Fibroblast of upper back skin (primary cell): ENCODE measurements around the gene TAL2.
"Not testable (repeated sequence)": the region's sequence is repeated elsewhere in the genome, so short reads cannot be mapped to it uniquely, and the experiment has no call there.

Experiments used
- DNase-seq: peaks from one replicate; pipeline ENCODE4 v3.0.0-alpha.2; 2013

TAL2 gene

DNA sequence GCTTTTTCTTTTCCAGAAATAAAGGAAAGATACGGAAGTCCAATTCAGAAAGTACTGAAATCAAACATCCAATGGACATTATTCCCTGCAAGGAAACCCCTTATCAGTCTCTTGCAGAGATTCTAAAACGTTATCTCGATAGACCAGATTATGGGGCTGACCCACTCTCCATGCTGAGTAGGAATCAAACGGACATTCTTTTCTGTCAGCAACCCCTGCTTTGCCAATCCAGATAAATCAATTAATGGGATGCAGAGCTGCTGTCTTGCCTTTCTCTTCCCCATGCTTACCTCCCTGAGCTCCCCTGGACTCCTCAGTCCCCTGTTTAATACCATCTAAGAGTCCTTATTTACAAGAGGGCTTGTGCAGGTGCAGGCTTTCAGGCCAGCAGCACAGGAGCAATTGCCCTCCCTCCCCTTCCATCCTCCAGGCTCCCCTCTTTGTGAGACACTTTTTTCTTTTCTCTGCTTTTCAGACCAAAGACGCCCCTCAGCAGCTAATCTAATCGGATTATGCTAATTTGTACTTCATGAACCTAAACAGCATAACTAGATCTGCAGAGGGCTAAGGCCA is 14.2 kb downstream of the TAL2 start:
- no peak for DNase-seq

DNA sequence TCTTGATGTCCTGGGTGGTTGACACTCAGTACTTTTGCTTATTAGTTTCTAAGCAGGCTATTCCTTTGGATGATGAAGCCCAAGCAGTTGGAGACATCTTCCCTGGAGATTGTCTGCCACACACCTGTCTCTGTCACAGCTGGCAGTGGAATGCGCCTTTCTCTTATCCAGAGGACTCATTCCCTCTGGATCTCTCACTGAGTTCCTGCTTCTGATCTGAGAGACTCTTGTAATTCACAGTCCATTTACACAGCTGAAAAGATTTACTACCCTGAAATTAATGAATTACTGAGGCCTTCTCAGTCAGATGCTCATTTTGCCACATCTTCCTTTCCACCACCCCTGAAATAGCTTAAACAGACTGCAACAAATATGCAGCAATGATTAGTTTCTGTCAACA is 15.9 kb downstream of the TAL2 start:
- no peak for DNase-seq

DNA sequence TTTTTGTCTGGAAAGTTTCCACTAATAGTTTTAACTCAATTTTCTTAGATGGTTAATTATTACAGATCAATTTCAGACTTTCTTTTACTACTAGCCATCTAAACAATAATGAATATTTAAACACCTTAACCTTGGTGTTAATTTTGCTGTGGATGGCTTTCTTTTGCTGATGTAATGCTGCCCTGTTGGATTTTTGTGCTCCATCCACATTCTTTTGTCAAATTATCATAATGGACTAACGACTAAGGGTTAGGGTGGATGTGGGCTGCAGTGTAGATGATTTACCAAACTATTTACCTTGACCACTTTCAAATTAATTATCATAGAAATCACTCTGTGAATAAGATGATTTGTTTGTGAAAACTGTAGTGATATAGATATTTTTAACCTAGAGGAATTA is 16.5 kb downstream of the TAL2 start:
- no peak for DNase-seq

GRCh38 chr9:105679257-105680022 is 17.2 kb downstream of the TAL2 start:
- no peak for DNase-seq

DNA sequence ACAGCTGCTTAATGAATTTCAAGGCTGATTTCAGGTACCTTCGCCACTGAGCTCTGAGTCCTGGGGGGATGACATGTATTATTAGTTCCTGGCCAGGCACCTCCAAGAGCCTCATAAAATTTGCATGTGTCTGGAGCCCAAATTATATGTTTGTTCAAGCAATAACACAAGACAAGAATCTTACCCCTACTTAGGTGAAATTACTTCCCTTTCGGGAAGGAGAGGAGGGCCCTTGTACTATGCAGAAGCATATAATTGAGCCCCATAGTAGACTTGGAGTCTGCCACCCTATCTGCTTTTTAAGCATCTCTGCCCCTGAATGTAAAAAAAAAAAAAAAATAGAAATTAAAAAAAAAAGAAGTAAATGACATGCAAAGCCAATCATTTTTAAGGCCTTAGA is 19.1 kb downstream of the TAL2 start:
- DNase-seq: no peak

DNA sequence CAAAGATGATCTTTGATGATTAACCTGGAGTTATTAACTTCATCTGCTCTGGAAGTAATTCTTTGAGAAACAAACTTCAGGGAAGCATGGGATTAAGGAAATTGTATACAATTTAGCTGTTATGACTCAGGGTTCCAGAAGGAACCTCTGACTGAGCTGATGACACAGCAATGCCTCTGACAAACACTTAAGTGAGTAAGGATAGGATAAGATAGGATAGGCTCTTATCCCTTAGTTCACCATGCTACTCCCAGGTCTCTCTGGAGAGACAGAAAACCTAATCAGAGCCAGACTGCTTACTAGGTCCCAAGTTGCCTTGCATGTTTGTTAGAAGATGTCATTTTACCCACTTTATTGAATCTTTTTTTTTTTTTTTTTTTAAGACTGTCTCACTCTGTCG is 19.5 kb downstream of the TAL2 start:
- peak; percentile 34 for DNase-seq

DNA sequence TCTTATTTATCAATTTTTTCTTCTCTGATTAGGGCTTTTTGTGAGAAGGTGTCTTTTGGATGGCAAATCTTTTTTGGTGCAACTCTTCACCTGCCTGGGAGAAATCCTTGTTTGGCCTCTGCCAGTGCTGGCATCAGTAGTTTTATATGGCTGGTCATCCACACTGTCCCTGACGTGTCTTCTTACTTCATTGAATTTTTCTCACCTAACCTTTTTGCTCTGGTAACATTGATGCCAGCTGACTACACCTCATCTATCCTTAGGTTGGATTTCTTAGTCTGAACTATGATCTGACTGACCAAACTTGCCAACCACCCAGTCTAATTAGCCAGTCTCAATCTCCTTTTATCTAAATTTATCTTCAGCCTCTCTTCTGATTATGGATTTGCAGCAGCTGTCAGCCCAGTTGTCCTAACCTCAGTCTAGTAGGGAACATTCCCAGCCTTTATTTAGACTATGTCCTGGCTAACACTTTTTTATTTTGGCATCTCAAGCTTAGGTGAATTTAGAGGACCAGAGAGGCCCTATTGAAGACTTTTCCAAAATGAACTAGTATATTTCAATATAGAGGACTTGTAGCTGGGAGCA is 21.5 kb downstream of the TAL2 start:
- DNase-seq: no peak

- no peak for DNase-seq
Observed at GRCh38 chr9:105686936-105687335, 24.7 kb downstream of the TAL2 start.

DNA sequence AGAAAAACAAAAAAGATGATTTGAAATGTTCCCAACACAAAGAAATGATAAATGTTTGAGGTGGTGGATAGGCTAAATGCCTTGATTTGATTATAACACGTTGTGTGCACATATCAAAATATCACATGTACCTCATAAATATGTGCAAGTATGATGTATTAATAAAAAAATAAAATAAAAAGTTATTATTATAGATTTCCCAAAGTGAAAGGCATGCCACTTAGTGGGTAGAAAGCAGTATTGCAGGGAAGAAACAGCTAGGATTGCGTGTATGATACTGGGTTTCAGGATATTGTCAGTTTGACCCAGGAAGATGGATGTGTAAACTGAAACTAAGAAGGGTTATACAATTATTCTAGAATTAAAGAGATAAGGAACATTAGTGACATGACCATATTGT is 28.5 kb downstream of the TAL2 start:
- peak; percentile 1 for DNase-seq

DNA sequence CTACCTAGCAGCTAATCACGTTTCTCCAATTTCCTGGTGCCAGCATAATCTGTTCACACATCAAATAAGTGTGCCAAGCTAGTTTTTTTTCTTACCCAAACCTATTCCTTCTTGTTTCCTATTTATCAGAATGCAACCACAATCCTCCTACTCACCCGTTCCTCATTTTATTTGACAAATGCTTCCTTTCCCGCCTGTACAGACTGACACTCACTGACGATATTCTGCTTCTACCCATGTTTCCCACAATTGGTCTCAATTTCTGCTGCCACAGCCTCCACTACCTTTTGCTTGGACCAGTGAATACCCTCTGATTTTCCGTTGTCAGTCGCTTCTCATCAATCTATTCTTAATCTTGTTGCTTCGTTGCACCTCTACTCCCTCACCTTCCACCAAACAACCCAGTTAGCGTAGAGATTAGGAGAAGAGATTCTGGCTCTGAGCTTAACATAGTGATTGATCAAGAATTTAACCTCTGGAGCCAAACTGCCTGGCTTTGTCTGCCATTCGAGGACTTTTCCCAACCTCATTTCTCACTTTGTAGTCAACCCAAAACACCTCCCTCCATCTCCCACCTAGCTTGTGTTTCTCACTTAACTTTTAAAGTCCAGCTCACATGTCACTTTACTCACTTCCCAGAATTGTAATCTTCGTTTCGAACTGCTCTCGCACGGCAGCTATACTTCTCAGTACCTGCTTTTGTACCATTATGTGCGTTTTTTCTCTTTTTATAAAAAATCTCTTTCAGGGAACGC is 31.4 kb downstream of the TAL2 start:
- DNase-seq: no peak

GRCh38 chr9:105694190-105694847 is 32.1 kb downstream of the TAL2 start, which contains the start of gene TMEM38B:
TMEM38B (plus strand) TSS chr9:105694541; CDS start chr9:105694661, 120 bp downstream.
- DNase-seq: peak; percentile 69

GRCh38 chr9:105694848-105695581 is 32.8 kb downstream of the TAL2 start:
- peak; percentile 37 for DNase-seq

DNA sequence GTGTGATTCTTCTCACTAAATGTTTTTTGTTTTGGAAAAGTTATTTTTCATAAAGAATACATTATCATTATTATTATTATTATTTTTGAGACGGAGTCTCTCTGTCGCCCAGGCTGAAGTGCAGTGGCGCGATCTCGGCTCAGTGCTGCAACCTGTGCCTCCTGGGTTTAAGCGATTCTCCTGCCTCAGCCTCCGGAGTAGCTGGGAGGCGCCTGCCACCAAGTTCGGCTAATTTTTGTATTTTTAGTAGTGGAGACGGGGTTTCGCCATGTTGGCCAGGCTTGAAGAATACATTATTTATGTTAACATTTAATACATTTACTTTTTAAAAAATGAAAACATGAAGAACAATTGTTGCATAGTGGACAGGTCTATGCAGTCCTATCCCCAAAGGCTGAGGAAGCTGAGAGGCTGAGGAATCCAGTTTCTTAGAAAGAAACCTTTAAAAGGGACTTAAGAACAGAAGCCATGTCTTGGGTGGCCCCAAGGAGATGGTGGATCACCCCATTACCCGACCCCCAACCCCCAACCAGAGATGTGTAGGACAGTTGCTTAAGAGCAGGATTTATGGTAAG is 34.0 kb downstream of the TAL2 start:
- DNase-seq: no peak

DNA sequence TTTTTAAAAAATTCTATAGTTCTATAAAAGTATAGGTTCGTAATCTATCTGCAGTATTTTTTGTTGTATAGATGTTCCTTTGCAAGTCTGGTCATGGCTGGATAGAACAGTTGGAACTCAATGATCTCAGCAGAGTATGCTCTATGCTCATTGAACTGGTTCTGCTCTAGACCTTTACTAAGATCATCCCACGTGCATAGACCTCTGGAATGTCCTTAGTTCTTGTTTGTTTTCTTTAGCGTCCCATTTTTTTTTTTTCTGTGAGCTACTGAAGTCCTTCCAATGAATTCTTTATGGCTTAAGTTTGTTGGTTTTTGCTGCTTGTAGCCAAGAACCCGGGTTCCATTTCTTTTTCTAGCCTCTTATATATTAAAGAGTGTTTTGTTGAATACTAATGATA is 35.6 kb downstream of the TAL2 start:
- no peak for DNase-seq

DNA sequence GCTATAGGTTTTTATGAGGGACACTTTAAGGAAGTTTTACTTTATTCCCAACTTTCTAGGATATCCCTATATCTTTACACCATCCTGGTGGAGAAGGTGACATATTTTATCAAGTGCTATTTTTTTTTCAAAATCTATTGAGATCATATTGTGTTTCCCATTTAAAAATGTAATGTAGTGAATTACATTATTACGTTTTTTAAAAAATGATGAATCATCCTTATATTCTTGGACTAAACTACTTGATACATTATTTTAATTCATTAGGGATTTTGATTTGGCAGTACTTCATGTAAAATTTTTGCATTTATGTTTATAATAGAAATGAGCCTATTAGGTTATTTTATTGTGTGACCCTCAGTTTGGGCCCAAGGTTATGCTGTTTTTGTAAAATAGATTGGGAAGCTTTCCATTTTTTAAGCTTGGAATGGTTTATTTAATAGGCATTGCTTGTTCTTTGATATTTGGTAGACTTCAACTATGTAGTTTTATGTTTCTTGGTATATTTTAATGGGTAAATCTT is 36.2 kb downstream of the TAL2 start:
- DNase-seq: no peak

GRCh38 chr9:105700668-105701067 is 38.4 kb downstream of the TAL2 start:
- no peak for DNase-seq

- DNase-seq: no peak
Observed at GRCh38 chr9:105701145-105701544, 38.9 kb downstream of the TAL2 start.

DNA sequence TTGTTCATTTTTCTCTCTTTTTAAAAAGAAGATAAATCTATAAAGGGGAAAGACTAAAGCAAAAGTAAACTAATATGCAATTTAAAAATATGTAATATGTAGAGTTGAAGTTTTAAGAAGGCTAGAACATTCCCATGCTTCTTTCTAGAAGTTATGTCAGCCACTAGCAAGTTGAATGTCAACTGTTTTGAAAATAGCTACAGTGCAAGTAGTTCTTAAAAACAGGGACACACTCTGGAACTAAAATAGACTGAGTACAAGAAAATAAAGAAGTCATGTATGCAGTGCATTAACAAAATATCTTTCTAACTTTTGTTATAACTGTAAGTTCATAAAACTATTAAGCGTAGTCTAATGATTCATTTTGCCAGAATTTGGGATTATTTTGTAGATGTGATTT is 40.0 kb downstream of the TAL2 start:
- DNase-seq: no peak

GRCh38 chr9:105703638-105704037 is 41.4 kb downstream of the TAL2 start:
- not testable (repeated sequence) for DNase-seq

GRCh38 chr9:105706156-105706555 is 43.9 kb downstream of the TAL2 start:
- DNase-seq: no peak

DNA sequence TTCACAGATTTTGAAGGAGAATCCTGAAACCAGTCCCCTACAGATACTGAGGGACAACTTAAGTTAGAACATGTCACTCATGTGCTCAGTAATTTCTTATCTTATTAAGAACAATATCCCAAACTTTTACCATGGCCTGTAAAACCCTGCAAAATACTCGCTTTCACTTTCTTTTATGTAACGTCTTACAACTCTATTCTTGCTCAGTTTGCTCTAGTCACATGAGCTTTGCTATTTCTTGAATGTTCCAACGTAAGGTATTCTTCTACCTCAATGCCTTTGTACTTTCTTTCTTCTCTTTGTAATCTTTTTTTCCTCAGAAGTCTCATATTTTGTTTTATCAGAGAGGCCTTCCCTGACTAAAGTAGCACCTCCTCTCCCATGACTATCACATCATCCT is 46.1 kb downstream of the TAL2 start:
- no peak for DNase-seq

- DNase-seq: no peak
Observed at GRCh38 chr9:105710638-105711037, 48.4 kb downstream of the TAL2 start.
